Memory B cell (primary cell): ENCODE data around the gene BLID.

Experiments
- ATAC-seq: fragments of 150-1000 bp; cut with Tn5 transposase; 2 replicates; pipeline ENCODE4 v1.10.0; 2021; ENCODE audit warnings: low read depth, mild to moderate bottlenecking, moderate library complexity
- DNase-seq, 2 donors: peaks; one replicate each; pipeline ENCODE4 v3.0.0; 2022; ENCODE audit warnings: low spot score in 2 of 2
- H3K27ac Mint-ChIP-seq: one replicate; pipeline ENCODE4 v1.8.0; 2022; ENCODE audit warnings: mild to moderate bottlenecking, moderate library complexity, mixed read lengths
- H3K27me3 Mint-ChIP-seq: one replicate; pipeline ENCODE4 v1.8.0; 2022; ENCODE audit warnings: mixed read lengths
- H3K36me3 Mint-ChIP-seq: one replicate; pipeline ENCODE4 v1.8.0; 2022; ENCODE audit warnings: mild to moderate bottlenecking, mixed read lengths
- H3K4me1 Mint-ChIP-seq: one replicate; pipeline ENCODE4 v1.8.0; 2022; ENCODE audit warnings: mixed read lengths
- H3K4me3 Mint-ChIP-seq: one replicate; pipeline ENCODE4 v1.8.0; 2022; ENCODE audit warnings: mild to moderate bottlenecking, moderate library complexity, mixed read lengths
- H3K9me3 Mint-ChIP-seq: one replicate; pipeline ENCODE4 v1.8.0; 2022; ENCODE audit warnings: mixed read lengths

Gene BLID

GRCh38 chr11:122115524-122116379 is at the start of gene BLID:
Gene BLID (minus strand): TSS chr11:122116215. CDS start chr11:122115922, 293 bp downstream.
- Mint-ChIP-seq H3K27me3 (peaks cover 2% of the 10 kb centered on the region), H3K4me3 (no peak within 1 kb of the TSS), H3K36me3 (no peaks in the 10 kb centered on the region), H3K4me1 (no peaks in the 10 kb centered on the region), H3K27ac (no peak within 1 kb of the TSS), H3K9me3 (no peaks in the 10 kb centered on the region)
- DNase-seq (no peak), ATAC-seq (no peak)

GRCh38 chr11:122163053-122163819 is 47.2 kb upstream of the BLID start:
- no peaks in the 10 kb centered on the region for H3K36me3 Mint-ChIP-seq
- ATAC-seq (no peak), DNase-seq (no peak)
- H3K9me3 Mint-ChIP-seq, result no peaks in the 10 kb centered on the region
- H3K27ac Mint-ChIP-seq, result no peak overlapping the region
- H3K4me1 Mint-ChIP-seq, result no peaks in the 10 kb centered on the region
- no peaks in the 10 kb centered on the region for H3K27me3 Mint-ChIP-seq
- no peak overlapping the region for H3K4me3 Mint-ChIP-seq

GRCh38 chr11:122162095-122162494 is 46.1 kb upstream of the BLID start:
- no peaks in the 10 kb centered on the region for H3K9me3 Mint-ChIP-seq
- no peak for ATAC-seq

GRCh38 chr11:122160841-122161590 is 45.0 kb upstream of the BLID start:
- DNase-seq (no peak), ATAC-seq (no peak)
- Mint-ChIP-seq H3K27ac (no peak overlapping the region), H3K4me1 (peaks cover 9% of the 10 kb centered on the region), H3K9me3 (no peaks in the 10 kb centered on the region), H3K27me3 (peaks cover 2% of the 10 kb centered on the region), H3K36me3 (no peaks in the 10 kb centered on the region), H3K4me3 (no peak overlapping the region)

More at GRCh38 chr11:122162095-122162494, 46.1 kb upstream of the BLID start:
- Mint-ChIP-seq H3K4me1 (peaks cover 3% of the 10 kb centered on the region), H3K27me3 (no peaks in the 10 kb centered on the region), H3K36me3 (no peaks in the 10 kb centered on the region), H3K27ac (no peak overlapping the region), H3K4me3 (no peak overlapping the region)
- DNase-seq, result no peak

- H3K4me3 Mint-ChIP-seq, result no peak overlapping the region
- DNase-seq (no peak), ATAC-seq (no peak)
- H3K36me3 Mint-ChIP-seq, result no peaks in the 10 kb centered on the region
- H3K27me3 Mint-ChIP-seq, result peaks cover 2% of the 10 kb centered on the region
- H3K4me1 Mint-ChIP-seq, result peaks cover 9% of the 10 kb centered on the region
- H3K9me3 Mint-ChIP-seq, result no peaks in the 10 kb centered on the region
- no peak overlapping the region for H3K27ac Mint-ChIP-seq
Measured at GRCh38 chr11:122159861-122160260, 43.8 kb upstream of the BLID start.

- H3K9me3 Mint-ChIP-seq, result no peaks in the 10 kb centered on the region
- no peak overlapping the region for H3K4me3 Mint-ChIP-seq
- DNase-seq (no peak), ATAC-seq (no peak)
- peaks cover 2% of the 10 kb centered on the region for H3K27me3 Mint-ChIP-seq
- no peaks in the 10 kb centered on the region for H3K36me3 Mint-ChIP-seq
- peaks cover 9% of the 10 kb centered on the region for H3K4me1 Mint-ChIP-seq
- no peak overlapping the region for H3K27ac Mint-ChIP-seq
Measured at GRCh38 chr11:122159173-122159721, 43.2 kb upstream of the BLID start.

GRCh38 chr11:122158171-122158570 is 42.2 kb upstream of the BLID start:
- Mint-ChIP-seq H3K9me3 (no peaks in the 10 kb centered on the region), H3K36me3 (no peaks in the 10 kb centered on the region), H3K27ac (no peak overlapping the region), H3K4me1 (peaks cover 9% of the 10 kb centered on the region), H3K27me3 (peaks cover 2% of the 10 kb centered on the region), H3K4me3 (no peak overlapping the region)
- ATAC-seq, result no peak
- DNase-seq, result no peak

- Mint-ChIP-seq H3K4me1 (peaks cover 9% of the 10 kb centered on the region), H3K27ac (no peak overlapping the region), H3K4me3 (peak overlapping the region; percentile 33), H3K27me3 (peaks cover 2% of the 10 kb centered on the region), H3K9me3 (no peaks in the 10 kb centered on the region), H3K36me3 (no peaks in the 10 kb centered on the region)
- ATAC-seq (no peak), DNase-seq (no peak)
Measured at GRCh38 chr11:122157653-122158161, 41.7 kb upstream of the BLID start.

- H3K27me3 Mint-ChIP-seq, result peaks cover 2% of the 10 kb centered on the region
- H3K27ac Mint-ChIP-seq, result no peak overlapping the region
- H3K4me1 Mint-ChIP-seq, result peaks cover 9% of the 10 kb centered on the region
- H3K4me3 Mint-ChIP-seq, result peak overlapping the region; percentile 6
- no peaks in the 10 kb centered on the region for H3K9me3 Mint-ChIP-seq
- no peak for ATAC-seq
- H3K36me3 Mint-ChIP-seq, result no peaks in the 10 kb centered on the region
- no peak for DNase-seq
Measured at GRCh38 chr11:122156940-122157382, 40.9 kb upstream of the BLID start.

GRCh38 chr11:122155765-122156527 is 39.9 kb upstream of the BLID start:
- peak overlapping the region; percentile 5 for H3K4me3 Mint-ChIP-seq

GRCh38 chr11:122154994-122155393 is 39.0 kb upstream of the BLID start:
- Mint-ChIP-seq H3K4me3 (no peak overlapping the region), H3K36me3 (no peaks in the 10 kb centered on the region)
- DNase-seq, result no peak

More at GRCh38 chr11:122155765-122156527, 39.9 kb upstream of the BLID start:
- Mint-ChIP-seq H3K9me3 (no peaks in the 10 kb centered on the region), H3K4me1 (peaks cover 9% of the 10 kb centered on the region), H3K27ac (no peak overlapping the region), H3K36me3 (no peaks in the 10 kb centered on the region), H3K27me3 (peaks cover 2% of the 10 kb centered on the region)
- ATAC-seq, result no peak
- no peak for DNase-seq

GRCh38 chr11:122154227-122154626 is 38.2 kb upstream of the BLID start:
- Mint-ChIP-seq H3K27ac (no peak overlapping the region), H3K4me3 (no peak overlapping the region), H3K36me3 (no peaks in the 10 kb centered on the region), H3K27me3 (peaks cover 2% of the 10 kb centered on the region), H3K9me3 (no peaks in the 10 kb centered on the region), H3K4me1 (peaks cover 9% of the 10 kb centered on the region)
- DNase-seq (no peak), ATAC-seq (no peak)

More at GRCh38 chr11:122154994-122155393, 39.0 kb upstream of the BLID start:
- ATAC-seq, result no peak
- H3K9me3 Mint-ChIP-seq, result no peaks in the 10 kb centered on the region
- H3K27me3 Mint-ChIP-seq, result peaks cover 2% of the 10 kb centered on the region
- peaks cover 9% of the 10 kb centered on the region for H3K4me1 Mint-ChIP-seq
- H3K27ac Mint-ChIP-seq, result no peak overlapping the region

GRCh38 chr11:122153746-122154145 is 37.7 kb upstream of the BLID start:
- Mint-ChIP-seq H3K9me3 (no peaks in the 10 kb centered on the region), H3K36me3 (no peaks in the 10 kb centered on the region), H3K27me3 (peaks cover 3% of the 10 kb centered on the region), H3K4me3 (no peak overlapping the region), H3K27ac (no peak overlapping the region), H3K4me1 (peaks cover 9% of the 10 kb centered on the region)
- ATAC-seq (no peak), DNase-seq (no peak)
